ENCODE measurements around the gene ZDHHC24. TPM values are rescaled to one million over a fixed set of nuclear protein-coding genes. Genes with fewer than 3 reads are reported as not detected.

Gene ZDHHC24
- total RNA-seq, 1 donor from 2014 or later: 12.5 TPM

DNA sequence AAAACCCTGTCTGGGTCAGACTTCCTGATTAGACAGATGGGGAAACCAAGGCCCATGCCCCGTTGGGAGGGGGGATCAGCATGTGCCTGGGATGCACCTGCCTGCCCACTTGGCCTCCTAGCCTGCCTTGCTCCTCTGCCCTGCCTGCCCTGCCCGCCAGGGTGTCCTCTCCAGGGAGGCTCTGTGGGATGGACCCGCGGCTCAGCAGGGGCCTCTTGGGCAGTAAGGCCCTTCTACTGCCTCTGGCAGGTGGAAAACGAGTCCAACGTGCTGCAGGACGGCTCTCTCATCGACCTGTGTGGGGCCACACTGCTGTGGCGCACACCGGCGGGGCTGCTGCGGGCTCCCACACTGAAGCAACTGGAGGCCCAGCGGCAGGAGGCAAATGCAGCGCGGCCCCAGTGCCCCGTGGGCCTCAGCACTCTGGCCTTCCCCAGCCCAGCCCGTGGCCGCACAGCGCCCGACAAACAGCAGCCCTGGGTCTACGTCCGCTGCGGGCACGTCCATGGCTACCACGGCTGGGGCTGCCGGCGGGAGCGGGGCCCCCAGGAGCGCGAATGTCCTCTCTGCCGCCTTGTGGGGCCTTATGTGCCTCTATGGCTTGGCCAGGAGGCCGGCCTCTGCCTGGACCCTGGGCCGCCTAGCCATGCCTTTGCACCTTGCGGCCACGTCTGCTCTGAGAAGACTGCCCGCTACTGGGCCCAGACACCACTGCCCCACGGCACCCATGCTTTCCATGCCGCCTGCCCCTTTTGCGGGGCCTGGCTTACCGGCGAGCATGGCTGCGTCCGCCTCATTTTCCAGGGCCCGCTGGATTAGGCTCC, 70.3 kb downstream of the ZDHHC24 start:
- intact Hi-C loops (cut with micrococcal nuclease): no loop called here

DNA sequence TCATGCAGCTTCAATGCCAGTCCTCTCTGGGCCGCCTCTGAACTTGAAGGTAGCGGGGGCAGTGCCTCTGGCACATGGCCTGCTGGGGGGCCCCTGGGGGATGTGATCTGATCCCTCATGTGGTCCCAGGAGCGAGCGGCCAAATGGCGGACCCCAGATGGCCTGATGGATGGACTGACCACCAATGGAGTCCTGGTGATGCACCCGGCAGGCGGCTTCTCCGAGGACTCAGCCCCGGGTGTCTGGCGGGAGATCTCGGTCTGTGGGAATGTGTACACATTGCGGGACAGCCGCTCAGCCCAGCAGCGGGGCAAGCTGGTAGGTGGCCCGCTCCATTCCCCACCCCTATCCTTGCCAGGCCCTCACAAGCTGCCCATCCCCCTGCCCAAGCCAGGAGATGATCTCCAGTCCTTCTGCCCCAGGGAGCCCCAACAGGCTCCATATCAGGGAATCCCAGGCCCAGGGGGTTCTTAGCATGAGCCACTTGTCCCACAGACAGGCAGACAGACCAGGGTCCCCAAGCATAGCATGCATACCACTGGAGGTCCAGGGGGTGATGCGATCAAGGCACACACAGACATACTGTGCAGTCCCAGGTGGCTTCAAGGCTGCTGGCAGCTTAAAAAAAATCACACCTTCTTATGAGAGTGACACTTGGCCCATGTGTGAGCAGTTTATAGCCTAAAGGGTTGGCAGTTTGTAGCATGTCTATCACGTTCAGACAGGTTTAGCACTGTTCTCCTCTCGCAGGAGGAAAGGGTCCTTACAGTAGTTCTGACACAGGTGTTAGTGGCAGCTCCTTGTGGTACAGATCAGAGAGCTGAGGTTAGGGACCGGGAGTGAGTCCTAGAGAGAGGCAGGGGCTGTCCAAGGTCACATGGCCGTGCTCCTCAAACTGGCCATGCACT, 72.0 kb downstream of the ZDHHC24 start:
- intact Hi-C loops (cut with micrococcal nuclease): no loop called here

DNA sequence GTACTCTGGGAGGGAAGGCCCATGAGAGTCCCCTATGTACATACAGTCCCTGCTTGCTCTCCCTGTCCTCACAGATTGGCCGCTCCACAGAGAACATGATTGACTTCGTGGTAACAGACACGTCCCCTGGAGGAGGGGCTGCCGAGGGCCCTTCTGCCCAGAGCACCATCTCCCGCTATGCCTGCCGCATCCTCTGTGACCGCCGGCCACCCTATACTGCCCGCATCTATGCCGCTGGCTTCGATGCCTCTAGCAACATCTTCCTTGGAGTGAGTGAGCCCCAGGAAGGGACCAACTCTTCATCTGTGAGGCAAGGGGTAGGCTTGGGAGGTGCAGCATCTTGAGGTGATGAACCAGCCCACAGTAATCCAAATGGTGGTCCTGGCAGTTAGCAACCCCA, 72.7 kb downstream of the ZDHHC24 start:
- intact Hi-C loops (cut with micrococcal nuclease): no loop called here

DNA sequence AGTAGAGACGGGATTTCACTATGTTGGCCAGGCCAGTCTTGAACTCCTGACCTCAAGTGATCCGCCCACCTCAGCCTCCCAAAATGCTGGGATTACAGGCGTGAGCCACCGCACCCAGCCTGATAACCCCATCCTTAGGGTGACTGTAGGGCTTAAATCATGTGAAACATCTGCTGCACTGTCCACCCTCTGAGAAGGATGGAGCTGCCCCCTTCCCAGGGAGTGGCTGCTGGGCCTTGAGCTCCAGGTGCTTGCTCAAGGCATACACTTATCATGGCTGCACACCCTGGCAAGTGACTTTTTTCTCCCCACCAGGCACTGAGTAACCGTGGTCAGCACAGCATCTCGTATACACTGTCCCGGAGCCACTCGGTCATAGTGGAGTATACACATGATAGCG, 73.8 kb downstream of the ZDHHC24 start:
- intact Hi-C loops (cut with micrococcal nuclease): no loop called here

DNA sequence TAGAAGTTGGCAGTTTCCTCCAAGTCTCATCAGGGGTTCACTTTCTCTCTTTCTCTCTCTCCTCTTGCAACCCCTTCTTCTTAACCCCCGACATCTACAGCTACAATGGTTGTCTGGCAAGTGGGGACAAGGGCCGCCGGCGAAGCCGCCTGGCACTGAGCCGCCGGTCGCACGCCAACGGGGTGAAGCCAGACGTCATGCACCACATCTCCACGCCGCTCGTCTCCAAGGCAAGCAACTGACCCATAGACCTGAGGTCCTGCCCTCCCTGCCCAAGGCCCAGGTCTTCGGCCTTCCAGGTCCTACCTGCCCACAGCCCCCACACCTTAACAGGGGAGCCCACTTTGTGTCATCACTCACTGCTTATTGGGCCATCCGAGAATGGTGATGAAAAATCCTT, 74.7 kb downstream of the ZDHHC24 start:
- intact Hi-C loops (cut with micrococcal nuclease): no loop called here

Other genes with a start within 250 kb of the ZDHHC24 start
- 0.09 and 0.18 TPM in 2 replicates for gene CD248, start 229.0 kb downstream of the ZDHHC24 start, total RNA-seq
- gene RIN1, start 209.6 kb downstream of the ZDHHC24 start, total RNA-seq: 1.3 and 1.8 TPM in 2 replicates
- 42.5 and 44.9 TPM in 2 replicates for gene BRMS1, start 200.9 kb downstream of the ZDHHC24 start, total RNA-seq
- gene B4GAT1, start 198.4 kb downstream of the ZDHHC24 start, total RNA-seq: 7.0 and 7.3 TPM in 2 replicates
- 8.0 and 8.1 TPM in 2 replicates for gene SLC29A2, start 174.3 kb downstream of the ZDHHC24 start, total RNA-seq
- gene NPAS4, start 125.0 kb downstream of the ZDHHC24 start, total RNA-seq: 0.27 and 0.61 TPM in 2 replicates
- gene MRPL11, start 107.2 kb downstream of the ZDHHC24 start, total RNA-seq: 82.4 and 87.6 TPM in 2 replicates
- gene PELI3, start 79.1 kb downstream of the ZDHHC24 start, total RNA-seq: 8.3 and 8.8 TPM in 2 replicates
- 87.0 and 89.6 TPM in 2 replicates for gene DPP3, start 65.6 kb downstream of the ZDHHC24 start, total RNA-seq
- gene BBS1, start 35.4 kb downstream of the ZDHHC24 start, total RNA-seq: 14.9 and 18.2 TPM in 2 replicates
- gene ACTN3, start 855 bp upstream of the ZDHHC24 start, total RNA-seq: 0.05 TPM in 2 replicates
- 0.77 and 1.4 TPM in 2 replicates for gene CTSF, start 22.6 kb upstream of the ZDHHC24 start, total RNA-seq
- 0.07 and 0.11 TPM in 2 replicates for gene CCDC87, start 47.0 kb upstream of the ZDHHC24 start, total RNA-seq
- gene CCS, start 47.1 kb upstream of the ZDHHC24 start, total RNA-seq: 29.1 and 34.4 TPM in 2 replicates
- gene RBM14, start 70.6 kb upstream of the ZDHHC24 start, total RNA-seq: 177 and 178 TPM in 2 replicates
- 123 and 131 TPM in 2 replicates for gene RBM4, start 92.7 kb upstream of the ZDHHC24 start, total RNA-seq
- gene RBM4B, start 131.8 kb upstream of the ZDHHC24 start, total RNA-seq: 20.2 and 20.5 TPM in 2 replicates
- gene SPTBN2, start 183.2 kb upstream of the ZDHHC24 start, total RNA-seq: 0.61 and 0.80 TPM in 2 replicates

Measured in T-helper 2 cell treated with Interferon-gamma antibody and Interleukin-4, amounts not matched to agents 100 ng/mL and 5 ng/mL, for 36 hours (primary cell).